ENCODE results near the gene AMPD2. TPM values are rescaled to one million over a fixed set of nuclear protein-coding genes. Genes with fewer than 3 reads are reported as not detected.
A peak's percentile ranks its signal among the peaks of the same experiment; 100 is the strongest.

AMPD2 gene
- total RNA-seq, 1 experiment from 2014 or later, result 85.8 TPM

GRCh38 chr1:109620841-109621286 lies 1.2 kb downstream of the AMPD2 start:
- intact Hi-C loops (cut with micrococcal nuclease; ENCODE audit: unreplicated experiment) (loop anchor here (5.0 kb wide), 1 partner anchor 74 kb away; the partner anchor contains the start of gene GNAI3), in situ Hi-C loops (cut with HindIII; ENCODE audit: low pct_unique_long_range_greater_than_20kb, low sequenced_read_pairs) (no loop called here)
- Histone ChIP-seq H3K4me3 (ENCODE audit: low read depth in 2 of 2, low read length in 2 of 2) (peak overlapping the region; percentile 84 to 92), H3K9me3 (ENCODE audit: control insufficient read depth, insufficient read depth, low read depth, low read length) (no peaks in the 10 kb centered on the region), H3K27me3 (ENCODE audit: control insufficient read depth, insufficient read depth, low read length) (no peaks in the 10 kb centered on the region), H3K36me3 (ENCODE audit: control insufficient read depth, insufficient read depth, low read length) (no peaks in the 10 kb centered on the region), H3K4me1 (ENCODE audit: control insufficient read depth, insufficient read depth, low read length) (peaks cover 15% of the 10 kb centered on the region), H3K27ac (ENCODE audit: low read length) (peak overlapping the region; percentile 94)
- CTCF ChIA-PET, result interaction anchor here (0.7 kb wide), 1 partner anchor 75 kb away, joined by 3 read pairs; no protein-coding TSS in a partner anchor
- DNase-seq (ENCODE audit: low read depth, low spot score), result no peak
- TF ChIP-seq SIN3A (IDR thresholded peaks at IDR 0.05; ENCODE audit: borderline replicate concordance, insufficient read depth, low read depth, low read length), result no peak; the same call in 1 of the 2 replicates
- TF ChIP-seq REST (IDR thresholded peaks at IDR 0.05; ENCODE audit: insufficient read depth in 1 of 2, low read depth in 2 of 2, low read length in 1 of 2), result 0 out of 4 replicates have a peak, but pooled peaks of 1 of the 2 experiments have one; percentile 13
- TF ChIP-seq TCF7L2 (IDR thresholded peaks at IDR 0.05; ENCODE audit: low read depth, low read length), result no peak
- no peak for TF ChIP-seq POLR2AphosphoS5 (IDR thresholded peaks at IDR 0.05; ENCODE audit: low read depth, low read length)
- TF ChIP-seq CTCF (IDR thresholded peaks at IDR 0.05), result no peak
- ATAC-seq, result peak; percentile 82
- no TSS peak for BruUV-seq (replicated peaks)
- POLR2A ChIA-PET, result interaction anchor here (0.8 kb wide), 1 partner anchor 389 kb away, joined by 3 read pairs; no protein-coding TSS in a partner anchor

- ChIA-PET CTCF (no interaction called here), POLR2A (no interaction called here)
- no peaks in the 10 kb centered on the region for H3K9me3 ChIP-seq (ENCODE audit: control insufficient read depth, insufficient read depth, low read depth, low read length)
- no peaks in the 10 kb centered on the region for H3K36me3 ChIP-seq (ENCODE audit: control insufficient read depth, insufficient read depth, low read length)
- DNase-seq (ENCODE audit: low read depth, low spot score) (no peak), ATAC-seq (no peak)
- H3K27me3 ChIP-seq (ENCODE audit: control insufficient read depth, insufficient read depth, low read length), result no peaks in the 10 kb centered on the region
- H3K4me3 ChIP-seq (ENCODE audit: low read depth in 2 of 2, low read length in 2 of 2), result peak overlapping the region; percentile 84 to 92
- H3K4me1 ChIP-seq (ENCODE audit: control insufficient read depth, insufficient read depth, low read length), result peaks cover 15% of the 10 kb centered on the region
- TF ChIP-seq TCF7L2 (IDR thresholded peaks at IDR 0.05; ENCODE audit: low read depth, low read length) (no peak), SIN3A (IDR thresholded peaks at IDR 0.05; ENCODE audit: borderline replicate concordance, insufficient read depth, low read depth, low read length) (no peak), POLR2AphosphoS5 (IDR thresholded peaks at IDR 0.05; ENCODE audit: low read depth, low read length) (no peak), REST (IDR thresholded peaks at IDR 0.05; ENCODE audit: insufficient read depth in 1 of 2, low read depth in 2 of 2, low read length in 1 of 2) (no peak), CTCF (IDR thresholded peaks at IDR 0.05) (no peak)
- BruUV-seq (replicated peaks), result TSS peak; percentile 62
- intact Hi-C loops (cut with micrococcal nuclease; ENCODE audit: unreplicated experiment) (loop anchor here (5.0 kb wide), 1 partner anchor 74 kb away; the partner anchor contains the start of gene GNAI3), in situ Hi-C loops (cut with HindIII; ENCODE audit: low pct_unique_long_range_greater_than_20kb, low sequenced_read_pairs) (no loop called here)
- H3K27ac ChIP-seq (ENCODE audit: low read length), result no peak overlapping the region
Measured at GRCh38 chr1:109621379-109622136, 1.9 kb downstream of the AMPD2 start.
